Astrocyte (in vitro differentiated cells and primary cell): ENCODE data around the gene CD58. TPM values are rescaled to one million over a fixed set of nuclear protein-coding genes. Genes with fewer than 3 reads are reported as not detected.

Experiments used
- DNase-seq: peaks from one replicate; pipeline ENCODE4 v3.0.0-alpha.2; 2010; ENCODE audit warnings: low read depth
- FAIRE-seq: peaks from 2 replicates; lab custom pipeline; 2011; peaks lifted over from hg19 to GRCh38; lab: Jason Lieb, UNC
- H2AFZ ChIP-seq: 2 replicates; pipeline ENCODE4 v1.6.0; 2012; ENCODE audit warnings: low read depth, low read length, inconsistent platforms
- H3K27ac ChIP-seq: 2 replicates; pipeline ENCODE4 v1.5.1; 2011; ENCODE audit warnings: low read depth, low read length, inconsistent platforms
- H3K27me3 ChIP-seq: 2 replicates; pipeline ENCODE4 v1.6.0; 2011; ENCODE audit warnings: low read length, inconsistent platforms; ENCODE audit not compliant: insufficient read depth
- H3K36me3 ChIP-seq: 2 replicates; pipeline ENCODE4 v1.5.1; 2011; ENCODE audit warnings: low read length, inconsistent platforms; ENCODE audit not compliant: insufficient read depth
- H3K4me1 ChIP-seq: 2 replicates; pipeline ENCODE4 v1.5.1; 2011; ENCODE audit warnings: low read length, inconsistent platforms; ENCODE audit not compliant: insufficient read depth
- H3K4me2 ChIP-seq: 2 replicates; pipeline ENCODE4 v1.6.0; 2012; ENCODE audit warnings: low read length, inconsistent platforms
- H3K4me3 ChIP-seq: 2 replicates; pipeline ENCODE4 v1.5.1; 2011; ENCODE audit warnings: low read depth, mild to moderate bottlenecking, low read length, inconsistent platforms; ENCODE audit not compliant: insufficient read depth
- H3K79me2 ChIP-seq: 2 replicates; pipeline ENCODE4 v1.6.0; 2012; ENCODE audit warnings: mild to moderate bottlenecking, low read length, inconsistent platforms; ENCODE audit not compliant: insufficient read depth
- H3K9ac ChIP-seq: 2 replicates; pipeline ENCODE4 v1.6.0; 2012; ENCODE audit warnings: mild to moderate bottlenecking, low read length, inconsistent platforms
- H3K9me3 ChIP-seq: 2 replicates; pipeline ENCODE4 v1.5.1; 2012; ENCODE audit warnings: low read depth, mild to moderate bottlenecking, low read length, inconsistent platforms; ENCODE audit not compliant: insufficient read depth
- H4K20me1 ChIP-seq: 2 replicates; pipeline ENCODE4 v1.6.0; 2012; ENCODE audit warnings: low read length, inconsistent platforms; ENCODE audit not compliant: insufficient read depth
- H3K27ac Mint-ChIP-seq: one replicate; pipeline ENCODE4 v1.8.0; 2021; ENCODE audit warnings: mild to moderate bottlenecking, mixed read lengths; ENCODE audit not compliant: unreplicated experiment
- H3K27me3 Mint-ChIP-seq: one replicate; pipeline ENCODE4 v1.8.0; 2021; ENCODE audit warnings: low read depth, mixed read lengths; ENCODE audit not compliant: unreplicated experiment
- H3K36me3 Mint-ChIP-seq: one replicate; pipeline ENCODE4 v1.8.0; 2021; ENCODE audit warnings: low read depth, mixed read lengths; ENCODE audit not compliant: unreplicated experiment
- H3K4me1 Mint-ChIP-seq: one replicate; pipeline ENCODE4 v1.8.0; 2021; ENCODE audit warnings: low read depth, mixed read lengths; ENCODE audit not compliant: unreplicated experiment
- H3K4me3 Mint-ChIP-seq: one replicate; pipeline ENCODE4 v1.8.0; 2021; ENCODE audit warnings: mild to moderate bottlenecking, moderate library complexity, mixed read lengths; ENCODE audit not compliant: unreplicated experiment
- H3K9me3 Mint-ChIP-seq: one replicate; pipeline ENCODE4 v1.8.0; 2021; ENCODE audit warnings: mild to moderate bottlenecking, mixed read lengths; ENCODE audit not compliant: unreplicated experiment
- CTCF ChIP-seq: IDR thresholded peaks from 2 replicates; pipeline ENCODE4 v1.5.1; 2011; ENCODE audit warnings: low read depth, mild to moderate bottlenecking, inconsistent platforms, low read length, moderate library complexity; ENCODE audit not compliant: insufficient read depth
- EZH2 ChIP-seq: IDR thresholded peaks from 2 replicates; pipeline ENCODE4 v1.6.1; 2012; ENCODE audit warnings: mild to moderate bottlenecking, low read length, inconsistent platforms; ENCODE audit not compliant: insufficient read depth
- total RNA-seq: library from RNA; stranded (reverse); gene quantifications from 2 replicates; pipeline ENCODE4 v1.2.1, GENCODE V29; 2021

Gene CD58
- total RNA-seq, 1 donor from 2014 or later, result 13.0 TPM

GRCh38 chr1:116558571-116558970 is 12.3 kb downstream of the CD58 start:
- Histone ChIP-seq H2AFZ (no peak overlapping the region), H3K4me3 (no peak overlapping the region), H3K27ac (no peak overlapping the region), H4K20me1 (no peaks in the 10 kb centered on the region), H3K4me1 (peaks cover 11% of the 10 kb centered on the region), H3K79me2 (peaks cover 40% of the 10 kb centered on the region), H3K4me2 (no peak overlapping the region), H3K9me3 (no peaks in the 10 kb centered on the region), H3K36me3 (no peaks in the 10 kb centered on the region), H3K27me3 (no peaks in the 10 kb centered on the region), H3K9ac (no peak overlapping the region)
- Mint-ChIP-seq H3K36me3 (peaks cover 9% of the 10 kb centered on the region), H3K27me3 (no peaks in the 10 kb centered on the region), H3K9me3 (peaks cover 6% of the 10 kb centered on the region), H3K4me3 (no peak overlapping the region), H3K27ac (no peak overlapping the region), H3K4me1 (peaks cover 10% of the 10 kb centered on the region)
- DNase-seq (no peak), FAIRE-seq (no peak)
- no peak for TF ChIP-seq CTCF
- no peak for TF ChIP-seq EZH2

- Mint-ChIP-seq H3K4me1 (peaks cover 14% of the 10 kb centered on the region), H3K27ac (no peak overlapping the region), H3K36me3 (peaks cover 9% of the 10 kb centered on the region), H3K9me3 (peaks cover 6% of the 10 kb centered on the region), H3K27me3 (no peaks in the 10 kb centered on the region), H3K4me3 (no peak overlapping the region)
- H3K9ac ChIP-seq, result no peak overlapping the region
- no peak for TF ChIP-seq EZH2
- no peak for TF ChIP-seq CTCF
- no peaks in the 10 kb centered on the region for H4K20me1 ChIP-seq
- no peak for DNase-seq
- H3K4me1 ChIP-seq, result peaks cover 16% of the 10 kb centered on the region
- H3K4me3 ChIP-seq, result no peak overlapping the region
- no peak overlapping the region for H2AFZ ChIP-seq
- no peaks in the 10 kb centered on the region for H3K9me3 ChIP-seq
- no peaks in the 10 kb centered on the region for H3K36me3 ChIP-seq
- H3K79me2 ChIP-seq, result peaks cover 44% of the 10 kb centered on the region
- no peak overlapping the region for H3K4me2 ChIP-seq
- no peaks in the 10 kb centered on the region for H3K27me3 ChIP-seq
- no peak overlapping the region for H3K27ac ChIP-seq
- no peak for FAIRE-seq
Observed at GRCh38 chr1:116558140-116558549, 12.7 kb downstream of the CD58 start.

- no peak overlapping the region for H3K27ac Mint-ChIP-seq
- Histone ChIP-seq H3K4me3 (no peak overlapping the region), H3K27me3 (no peaks in the 10 kb centered on the region), H3K9me3 (no peaks in the 10 kb centered on the region), H3K9ac (no peak overlapping the region), H3K4me2 (no peak overlapping the region), H3K79me2 (peaks cover 44% of the 10 kb centered on the region), H3K36me3 (no peaks in the 10 kb centered on the region), H3K4me1 (peaks cover 16% of the 10 kb centered on the region), H2AFZ (no peak overlapping the region), H4K20me1 (no peaks in the 10 kb centered on the region), H3K27ac (no peak overlapping the region)
- FAIRE-seq (no peak), DNase-seq (no peak)
- no peak for TF ChIP-seq CTCF
- TF ChIP-seq EZH2, result no peak
- H3K4me3 Mint-ChIP-seq, result no peak overlapping the region
- no peaks in the 10 kb centered on the region for H3K27me3 Mint-ChIP-seq
- peaks cover 4% of the 10 kb centered on the region for H3K36me3 Mint-ChIP-seq
- peaks cover under 1% of the 10 kb centered on the region for H3K9me3 Mint-ChIP-seq
- peaks cover 15% of the 10 kb centered on the region for H3K4me1 Mint-ChIP-seq
Observed at GRCh38 chr1:116557323-116557878, 13.4 kb downstream of the CD58 start.
